GM19351 (cell line): ENCODE measurements around the gene FAM20C.

Source experiments
- ATAC-seq: cut with Tn5 transposase; IDR thresholded peaks from one replicate; pipeline ENCODE4 v1.9.1; 2021; ENCODE audit warnings: mild to moderate bottlenecking, moderate library complexity; ENCODE audit not compliant: unreplicated experiment

The FAM20C gene

DNA sequence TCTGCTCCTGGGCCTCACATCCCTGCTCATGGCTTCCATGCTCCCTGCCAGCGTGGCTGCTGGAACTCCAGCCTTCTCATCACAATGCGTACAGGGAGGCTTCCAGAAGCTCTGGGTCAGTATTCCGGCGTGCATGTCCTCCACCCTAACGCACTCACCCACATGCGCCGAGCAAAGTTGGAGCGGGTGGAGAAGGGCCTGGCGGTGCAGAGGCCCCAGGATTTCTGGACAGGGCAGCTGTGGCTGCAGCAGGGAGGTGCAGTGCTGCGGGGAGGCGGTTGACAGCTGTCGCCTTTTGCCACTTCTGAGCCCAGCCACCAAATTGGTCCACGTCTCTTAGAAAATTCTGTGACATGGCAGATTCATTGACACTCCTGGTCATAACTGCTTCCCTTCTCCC, 33.6 kb upstream of the FAM20C start:
- ATAC-seq, result no peak

GRCh38 chr7:159370-160270, 32.8 kb upstream of the FAM20C start:
- no peak for ATAC-seq

- ATAC-seq, result no peak
These were observed 31.2 kb upstream of the FAM20C start for GRCh38 chr7:160958-161725.

DNA sequence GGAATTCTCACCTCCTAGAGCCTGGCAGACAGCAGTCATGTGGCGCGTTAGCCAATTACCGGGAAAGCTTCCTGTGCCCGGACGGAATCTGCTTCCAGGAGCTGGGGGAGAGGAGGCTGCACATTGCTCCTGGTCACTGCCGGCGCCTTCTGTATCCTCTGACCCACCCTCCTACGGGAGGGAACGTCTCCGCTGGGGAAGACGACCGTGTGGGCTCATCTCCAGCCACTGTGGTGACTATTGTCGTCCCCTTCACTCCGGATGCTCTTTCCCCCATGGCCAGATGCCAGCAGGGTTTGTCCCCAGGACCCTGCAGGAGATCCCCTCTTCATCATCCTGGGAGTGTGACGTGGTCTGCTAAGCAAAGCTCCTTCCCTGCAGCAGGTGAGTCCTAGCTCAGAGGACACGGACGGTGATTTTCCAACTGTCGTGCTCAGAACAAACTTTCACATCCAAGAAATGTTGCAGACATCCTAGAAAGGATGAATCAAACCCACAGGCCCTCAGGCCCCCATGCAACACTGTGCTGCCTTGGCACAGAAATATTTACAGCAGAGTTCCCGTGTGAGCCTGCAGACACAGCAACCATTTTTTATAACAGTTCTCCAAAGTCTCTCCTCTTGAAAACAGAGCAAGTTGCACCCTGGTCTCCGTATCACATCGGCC, 29.6 kb upstream of the FAM20C start:
- no peak for ATAC-seq

- no peak for ATAC-seq
These were observed 29.1 kb upstream of the FAM20C start for GRCh38 chr7:163298-163695.

DNA sequence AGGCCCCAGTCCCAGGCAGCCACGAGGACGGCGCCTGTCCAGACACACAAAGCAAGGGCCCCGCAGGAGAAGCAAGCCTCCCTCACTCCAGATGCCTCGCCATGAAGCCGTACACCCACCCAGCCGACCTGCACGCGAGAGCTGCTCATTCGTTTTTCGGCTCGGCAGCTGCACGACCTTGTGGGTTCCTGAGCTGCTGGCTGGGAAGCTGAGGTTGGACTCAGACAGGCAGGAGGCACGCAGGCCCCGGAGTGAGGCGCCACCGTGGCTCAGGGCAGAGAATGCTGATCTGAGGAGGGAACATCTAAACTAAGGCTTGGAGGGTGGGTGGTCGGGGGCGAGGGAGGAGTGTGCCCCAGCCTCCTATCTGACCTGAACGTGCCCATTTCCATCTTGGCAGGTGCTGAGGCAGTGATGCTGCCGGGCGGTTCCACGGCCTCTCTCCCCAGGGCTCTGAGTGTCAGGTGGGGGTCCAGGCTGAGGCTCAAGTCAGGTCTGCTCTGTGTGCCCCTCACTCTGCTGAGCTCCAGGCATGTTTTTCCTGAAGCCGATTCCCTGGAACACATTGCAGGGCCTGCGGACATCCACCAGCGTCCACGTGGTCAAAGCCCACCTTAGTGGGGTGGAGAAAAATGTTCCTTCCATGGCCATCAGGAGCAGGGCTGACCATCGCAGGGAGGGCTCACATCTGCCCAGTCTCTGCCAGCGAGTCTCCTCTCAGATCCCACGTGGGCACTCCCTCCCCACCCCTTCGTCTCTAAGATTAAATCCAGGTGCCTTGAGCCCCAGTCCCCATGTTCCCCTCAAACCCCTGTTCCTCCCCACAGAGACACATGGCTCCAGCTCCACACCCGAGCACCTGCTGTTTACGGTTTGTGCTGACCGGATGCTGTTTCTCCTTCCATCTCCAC, 28.1 kb upstream of the FAM20C start:
- no peak for ATAC-seq

DNA sequence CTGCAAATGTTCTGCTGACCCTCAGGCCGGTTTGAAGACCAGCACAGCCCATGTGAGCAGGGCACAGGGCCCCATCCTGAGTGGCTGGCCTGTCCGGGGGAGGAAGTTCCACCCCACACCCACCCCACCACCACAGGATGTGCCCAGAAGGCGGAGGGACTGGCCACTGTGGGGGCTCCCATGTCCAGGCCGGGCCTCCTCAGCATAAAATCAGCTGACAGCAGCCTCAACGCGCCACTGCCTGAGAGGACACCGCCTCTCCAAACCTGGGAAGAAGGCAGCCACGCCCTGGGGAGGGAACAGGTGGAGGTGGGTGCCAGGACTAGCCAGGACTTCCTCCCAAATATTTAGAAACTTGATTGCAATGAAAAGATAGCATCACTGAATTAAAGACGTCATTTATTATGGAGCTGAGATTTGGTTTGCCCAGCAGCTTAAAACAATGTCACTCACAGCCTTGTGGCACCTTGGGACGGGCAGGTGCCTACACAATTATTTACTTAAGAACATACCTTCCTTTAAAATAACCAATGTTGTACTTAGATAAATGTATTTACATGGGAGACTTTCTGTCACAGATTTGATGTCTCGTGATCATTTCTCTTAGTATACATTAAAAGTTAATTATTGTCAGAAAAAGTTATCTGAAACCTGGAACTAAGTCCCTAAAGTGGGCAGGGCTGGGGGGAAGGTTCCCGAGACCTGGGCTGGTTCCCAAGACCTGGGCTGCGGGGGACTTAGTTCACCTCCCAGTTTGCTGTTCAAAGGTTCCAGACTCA, 27.3 kb upstream of the FAM20C start:
- ATAC-seq, result no peak

- no peak for ATAC-seq
These were observed 26.6 kb upstream of the FAM20C start for GRCh38 chr7:165661-166337.

- ATAC-seq, result no peak
These were observed 25.9 kb upstream of the FAM20C start for GRCh38 chr7:166338-167060.

DNA sequence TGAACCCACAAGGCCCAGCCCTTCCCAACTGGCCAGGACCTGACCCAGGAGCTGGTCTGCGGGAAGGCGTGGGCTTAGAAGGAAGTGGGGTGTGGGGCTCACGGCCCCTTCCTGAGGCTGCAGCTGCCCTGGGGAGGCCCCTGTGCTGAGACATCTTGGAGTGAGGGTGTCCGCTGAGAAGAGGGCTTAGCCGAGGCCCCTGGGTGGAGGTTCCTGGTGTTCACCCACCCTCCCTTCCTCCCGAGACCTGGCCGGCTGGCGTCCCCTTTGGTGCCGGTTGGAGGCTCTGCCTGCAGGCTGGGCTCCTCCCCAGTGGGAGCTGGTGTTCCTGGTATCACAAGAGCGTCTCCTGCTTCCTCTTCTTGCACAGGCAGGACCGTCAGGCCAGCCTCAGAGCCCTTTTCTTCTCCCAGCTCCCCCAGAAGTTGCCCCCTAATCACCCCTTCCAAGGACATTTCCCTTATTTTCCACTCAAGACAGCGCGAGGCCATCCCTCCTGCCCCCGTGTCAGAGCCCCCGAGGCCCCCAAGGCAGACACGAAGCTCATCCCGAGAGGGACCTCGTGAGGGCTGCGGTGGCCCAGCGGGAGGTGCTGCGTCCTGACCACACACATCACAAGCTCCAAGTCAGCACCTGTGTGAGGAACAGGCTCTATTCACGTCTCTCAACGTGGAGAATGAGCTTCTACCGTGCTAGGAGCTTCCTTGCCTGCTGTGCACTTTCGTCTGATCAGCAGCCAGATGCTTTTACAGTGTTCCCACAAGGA, 25.1 kb upstream of the FAM20C start:
- ATAC-seq, result no peak

DNA sequence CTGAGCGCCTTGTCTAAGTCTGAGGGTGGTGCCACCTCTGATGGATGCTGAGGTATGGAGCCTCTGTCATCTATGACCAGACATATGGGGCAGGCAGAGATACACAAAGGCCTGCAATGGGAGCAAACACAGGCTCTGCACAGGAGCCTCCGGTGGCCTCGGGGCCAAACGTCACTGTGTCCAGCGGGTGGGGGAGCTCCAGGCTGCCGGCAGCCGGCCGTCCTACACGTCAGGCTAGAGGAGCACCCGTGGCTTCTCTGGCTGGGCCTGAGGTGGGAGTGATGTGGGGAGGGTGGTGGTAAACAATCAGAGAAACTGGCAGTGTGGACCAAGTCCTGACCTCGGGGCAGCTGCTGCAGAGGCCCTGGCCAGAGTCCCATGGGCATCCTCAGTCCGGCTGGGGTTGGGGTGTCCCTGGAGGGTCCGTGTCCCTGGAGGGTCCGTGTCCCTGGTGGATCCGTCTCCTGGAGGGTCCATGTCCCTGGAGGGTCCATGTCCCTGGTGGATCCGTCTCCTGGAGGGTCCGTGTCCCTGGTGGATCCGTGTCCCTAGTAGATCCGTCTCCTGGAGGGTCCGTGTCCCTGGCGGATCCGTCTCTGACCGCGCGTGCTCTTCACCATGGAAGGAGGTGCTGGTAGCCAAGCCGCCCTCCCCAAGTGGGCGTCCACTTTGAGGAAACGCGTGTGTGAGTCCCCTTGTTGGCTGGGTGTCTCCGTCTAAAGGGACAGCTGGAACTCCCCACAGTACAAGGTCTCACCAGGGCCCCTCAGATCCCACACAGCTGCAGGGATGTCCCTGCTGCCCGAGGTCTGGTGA, 24.2 kb upstream of the FAM20C start:
- ATAC-seq, result no peak

- ATAC-seq, result no peak
These were observed 22.8 kb upstream of the FAM20C start for GRCh38 chr7:169276-170172.

DNA sequence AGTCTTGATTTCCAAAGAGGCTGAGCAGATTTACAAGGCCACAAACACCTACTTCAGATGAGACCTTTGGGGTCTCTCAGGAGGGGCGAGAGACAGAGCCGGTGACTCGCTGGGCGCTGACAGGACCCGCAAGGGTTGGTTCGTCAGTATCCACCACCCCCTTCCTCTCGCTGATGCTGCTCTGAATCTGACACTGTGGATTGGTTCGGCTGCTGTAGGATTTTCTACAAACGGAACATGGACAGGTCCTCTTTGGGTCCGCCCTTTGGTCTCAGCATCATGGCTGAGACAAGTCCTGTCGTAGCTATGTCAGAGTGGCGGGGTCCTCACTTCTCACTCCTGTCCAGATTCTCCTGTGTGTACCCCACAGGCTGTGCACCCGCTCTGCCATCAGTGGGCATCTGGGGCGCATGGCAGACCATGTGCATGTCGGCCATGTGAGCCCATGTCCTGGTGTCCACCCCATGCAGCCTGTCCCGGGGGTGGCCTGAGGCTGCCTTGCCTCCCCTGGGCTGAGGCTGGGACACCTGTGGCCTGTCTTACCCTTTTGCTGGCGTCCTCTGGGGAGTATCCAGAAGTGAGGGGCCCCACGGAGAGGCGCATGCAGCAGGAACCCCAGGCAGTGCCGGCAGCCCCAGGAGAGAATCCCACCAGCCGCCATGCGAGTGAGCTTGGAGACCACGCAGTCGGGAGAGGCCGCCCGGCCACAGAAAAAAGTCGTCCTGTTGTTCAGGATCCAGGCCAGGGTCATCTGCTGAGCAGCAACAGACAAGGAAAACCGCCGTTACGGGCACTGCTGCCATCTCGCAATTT, 21.6 kb upstream of the FAM20C start:
- no peak for ATAC-seq

- ATAC-seq, result no peak
These were observed 20.9 kb upstream of the FAM20C start for GRCh38 chr7:171364-171904.
